Measurements from ENCODE around the gene ZFY.

- TF ChIP-seq CTCF (IDR thresholded peaks at IDR 0.05; ENCODE audit: low read length) (no peak), EZH2phosphoT487 (IDR thresholded peaks at IDR 0.05; ENCODE audit: low read length) (no peak)
Measured at GRCh38 chrY:3023606-3024005, 88.4 kb downstream of the ZFY start.
